CD4-positive, alpha-beta T cell (primary cell): Measurements from ENCODE around the gene ARL5C. TPM values are rescaled to one million over a fixed set of nuclear protein-coding genes. Genes with fewer than 3 reads are reported as not detected.

Source experiments
- ATAC-seq: fragments of 200-7000 bp; cut with Tn5 transposase; one replicate; pipeline ENCODE4 v1.10.0; 2022; ENCODE audit warnings: mild to moderate bottlenecking; ENCODE audit not compliant: poor library complexity
- CTCF ChIA-PET: fragments of 350-600 bp; sonication (Branson Sonifier 250); formaldehyde crosslinking; loops from one replicate; lab custom pipeline; 2021; ENCODE audit warnings: antibody characterized with exemption, inconsistent platforms; lab: Charles Lee
- POLR2A ChIA-PET: fragments of 350-600 bp; sonication (Branson Sonifier 250); formaldehyde crosslinking; loops from one replicate; lab custom pipeline; 2021; ENCODE audit warnings: antibody characterized with exemption, inconsistent platforms; lab: Charles Lee
- DNase-seq, 14 experiments: peaks; one replicate each; pipeline ENCODE4 v3.0.0-alpha.2; 2013 to 2020; ENCODE audit warnings: mixed read lengths in 2 of 14
- H3K27ac ChIP-seq, 2 donors: one replicate each; pipeline versions ENCODE4 v1.5.1 to v1.7.0; 2013; ENCODE audit warnings: low read length in 2 of 2, low read depth in 1 of 2, mild to moderate bottlenecking in 1 of 2
- H3K27me3 ChIP-seq, 2 experiments: 1 replicate in 1 of 2; 2 replicates in 1 of 2; pipeline versions ENCODE4 v1.6.1 to v1.7.0; 2013; ENCODE audit warnings: low read length in 2 of 2, control low read depth in 1 of 2, mild to moderate bottlenecking in 1 of 2, moderate library complexity in 1 of 2; ENCODE audit not compliant: insufficient read depth in 2 of 2, control insufficient read depth in 1 of 2
- H3K36me3 ChIP-seq: one replicate; pipeline ENCODE4 v1.6.1; 2013; ENCODE audit warnings: low read length, control low read depth; ENCODE audit not compliant: insufficient read depth
- H3K4me1 ChIP-seq: one replicate; pipeline ENCODE4 v1.6.1; 2013; ENCODE audit warnings: low read length, control low read depth; ENCODE audit not compliant: insufficient read depth
- H3K4me3 ChIP-seq: one replicate; pipeline ENCODE4 v1.5.1; 2013; ENCODE audit warnings: mild to moderate bottlenecking, low read length, moderate library complexity
- H3K9me3 ChIP-seq, 2 experiments: 1 replicate in 1 of 2; 2 replicates in 1 of 2; pipeline versions ENCODE4 v1.6.1 to v1.7.0; 2013; ENCODE audit warnings: low read length in 2 of 2, mild to moderate bottlenecking in 2 of 2, control low read depth in 1 of 2, moderate library complexity in 1 of 2; ENCODE audit not compliant: control insufficient read depth in 1 of 2, insufficient read depth in 1 of 2
- H3K27ac Mint-ChIP-seq: one replicate; pipeline ENCODE4 v1.8.0; 2020; ENCODE audit warnings: mixed read lengths
- H3K27me3 Mint-ChIP-seq: one replicate; pipeline ENCODE4 v1.8.0; 2021; ENCODE audit warnings: mixed read lengths
- H3K36me3 Mint-ChIP-seq: one replicate; pipeline ENCODE4 v1.8.0; 2021; ENCODE audit warnings: low read depth, mixed read lengths
- H3K4me1 Mint-ChIP-seq: one replicate; pipeline ENCODE4 v1.8.0; 2021; ENCODE audit warnings: low read depth, mixed read lengths
- H3K4me3 Mint-ChIP-seq: one replicate; pipeline ENCODE4 v1.8.0; 2020; ENCODE audit warnings: mild to moderate bottlenecking, mixed read lengths
- H3K9me3 Mint-ChIP-seq: one replicate; pipeline ENCODE4 v1.8.0; 2020; ENCODE audit warnings: mixed read lengths
- CTCF ChIP-seq: fragments of 200-600 bp; IDR thresholded peaks from one replicate; pipeline ENCODE4 v1.8.0; 2022; ENCODE audit warnings: antibody characterized with exemption, mild to moderate bottlenecking
- intact Hi-C, 2 experiments: fragments of 100-400 bp; cut with DNase I in 1 of 2; cut with micrococcal nuclease in 1 of 2; formaldehyde crosslinking; loops; one replicate each; pipeline versions ENCODE4 v1.15.1 to v1.9.0; 2023 to 2025; cut with DNase I, micrococcal nuclease
- total RNA-seq, 174 experiments: library from RNA in 2 of 174; stranded (reverse) in 2 of 174; gene quantifications; one replicate each; pipeline ENCODE4 v1.2.3 and lab custom pipeline; 2021 to 2026

Gene ARL5C
- total RNA-seq, 2 experiments from 2014 or later, result not detected

- CTCF ChIA-PET, result interaction anchor here (1.1 kb wide), 1 partner anchor 56 kb away, joined by 3 read pairs; no protein-coding TSS in a partner anchor
- no peak overlapping the region for H3K4me3 ChIP-seq
- H3K4me1 Mint-ChIP-seq, result peaks cover 8% of the 10 kb centered on the region
These were observed 47.1 kb downstream of the ARL5C start for GRCh38 chr17:39118674-39119419.

GRCh38 chr17:39116224-39116623 is 49.7 kb downstream of the ARL5C start:
- CTCF ChIA-PET, result no interaction called here
- Mint-ChIP-seq H3K27ac (no peak overlapping the region), H3K4me3 (no peak overlapping the region), H3K36me3 (peaks cover 3% of the 10 kb centered on the region), H3K27me3 (no peaks in the 10 kb centered on the region), H3K4me1 (peaks cover 8% of the 10 kb centered on the region), H3K9me3 (no peaks in the 10 kb centered on the region)
- POLR2A ChIA-PET, result no interaction called here
- intact Hi-C loops, result no loop called here
- no peak overlapping the region for H3K4me3 ChIP-seq
- H3K4me1 ChIP-seq, result no peaks in the 10 kb centered on the region
- DNase-seq (no peak), ATAC-seq (no peak)
- no peak overlapping the region for H3K27ac ChIP-seq
- H3K36me3 ChIP-seq, result no peaks in the 10 kb centered on the region
- no peak for TF ChIP-seq CTCF
- H3K27me3 ChIP-seq, result no peaks in the 10 kb centered on the region
- no peaks in the 10 kb centered on the region for H3K9me3 ChIP-seq

More at GRCh38 chr17:39118674-39119419, 47.1 kb downstream of the ARL5C start:
- no peak overlapping the region for H3K4me3 Mint-ChIP-seq
- no peaks in the 10 kb centered on the region for H3K36me3 Mint-ChIP-seq
- Histone ChIP-seq H3K27me3 (no peaks in the 10 kb centered on the region), H3K9me3 (no peaks in the 10 kb centered on the region), H3K27ac (no peak overlapping the region), H3K4me1 (no peaks in the 10 kb centered on the region), H3K36me3 (no peaks in the 10 kb centered on the region)
- peak in 3 of 14 experiments; percentile 14 to 55 (median 44) for DNase-seq
- POLR2A ChIA-PET, result interaction anchor here (0.7 to 1.3 kb wide), 3 partner anchors 15 to 33 kb away, joined by 3 to 4 read pairs (median 4); partner anchors contain the start of gene PLXDC1
- no peak for ATAC-seq
- no peak for TF ChIP-seq CTCF
- intact Hi-C loops, result no loop called here
- no peaks in the 10 kb centered on the region for H3K9me3 Mint-ChIP-seq
- no peak overlapping the region for H3K27ac Mint-ChIP-seq
- no peaks in the 10 kb centered on the region for H3K27me3 Mint-ChIP-seq

- no peaks in the 10 kb centered on the region for H3K9me3 ChIP-seq
- TF ChIP-seq CTCF, result no peak
- Mint-ChIP-seq H3K9me3 (no peaks in the 10 kb centered on the region), H3K27me3 (no peaks in the 10 kb centered on the region), H3K4me1 (peaks cover 8% of the 10 kb centered on the region), H3K27ac (no peak overlapping the region), H3K36me3 (peaks cover 3% of the 10 kb centered on the region), H3K4me3 (no peak overlapping the region)
- H3K36me3 ChIP-seq, result no peaks in the 10 kb centered on the region
- H3K27me3 ChIP-seq, result no peaks in the 10 kb centered on the region
- CTCF ChIA-PET, result no interaction called here
- no peaks in the 10 kb centered on the region for H3K4me1 ChIP-seq
- no peak for DNase-seq
- H3K27ac ChIP-seq, result no peak overlapping the region
- H3K4me3 ChIP-seq, result no peak overlapping the region
- intact Hi-C loops, result no loop called here
- no peak for ATAC-seq
- POLR2A ChIA-PET, result interaction anchor here (1.2 kb wide), 1 partner anchor 16 kb away, joined by 3 read pairs; no protein-coding TSS in a partner anchor
These were observed 50.8 kb downstream of the ARL5C start for GRCh38 chr17:39115135-39115534.
